HepG2 (cell line): ENCODE results near the gene KIRREL3. TPM values are rescaled to one million over a fixed set of nuclear protein-coding genes. Genes with fewer than 3 reads are reported as not detected.

Experiments used
- ATAC-seq: fragments of 200-7000 bp; cut with Tn5 transposase; 3 replicates; pipeline ENCODE4 v1.9.1; 2020; ENCODE audit warnings: mild to moderate bottlenecking, moderate library complexity
- BruUV-seq: library from RNA; stranded (reverse); fragments of 400-500 nt; replicated peaks from 2 replicates; lab custom pipeline; 2021; lab: Mats Ljungman, UMichigan
- CTCF ChIA-PET: fragments of 300-600 bp; formaldehyde crosslinking; extraction: SDS; loops from one replicate; lab custom pipeline; 2021; ENCODE audit warnings: low total read pairs, inconsistent platforms, low intra/inter-chr PET ratio; lab: Yijun Ruan, JAX
- POLR2A ChIA-PET: fragments of 350-600 bp; sonication (Branson Sonifier 250); formaldehyde crosslinking; loops from one replicate; lab custom pipeline; 2020; ENCODE audit warnings: antibody characterized with exemption, inconsistent platforms; lab: Yijun Ruan, JAX
- DNase-seq: peaks from one replicate; pipeline ENCODE4 v3.0.0-alpha.2; 2015; ENCODE audit warnings: low spot score
- FAIRE-seq: peaks from 3 replicates; lab custom pipeline; 2011; peaks lifted over from hg19 to GRCh38; lab: Jason Lieb, UNC
- H2AFZ ChIP-seq: one replicate; pipeline ENCODE4 v1.6.1; 2011; ENCODE audit warnings: low read length, inconsistent platforms
- H3K27ac ChIP-seq: fragments of 300-600 bp; 3 replicates; pipeline ENCODE4 v1.8.0; 2011; ENCODE audit warnings: mixed run types, mild to moderate bottlenecking, mixed read lengths, low read length, inconsistent platforms; ENCODE audit not compliant: insufficient read depth; ENCODE audit errors: extremely low read length
- H3K27me3 ChIP-seq, 2 experiments: fragments of 200-600 bp in 1 of 2; 2 replicates in 1 of 2; 3 replicates in 1 of 2; pipeline versions ENCODE4 v1.6.0 to v1.8.0; 2011; ENCODE audit warnings: low read length in 2 of 2, mild to moderate bottlenecking in 2 of 2, moderate library complexity in 2 of 2, inconsistent platforms in 1 of 2; ENCODE audit not compliant: insufficient read depth in 2 of 2, control insufficient read depth in 1 of 2
- H3K36me3 ChIP-seq, 2 experiments: fragments of 200-600 bp in 1 of 2; replicated peaks in 1 of 2; 2 replicates in 1 of 2; 3 replicates in 1 of 2; pipeline versions ENCODE4 v1.5.1 to v1.8.0; 2011; ENCODE audit warnings: low read length in 2 of 2, inconsistent platforms in 1 of 2; ENCODE audit not compliant: insufficient read depth in 2 of 2, control insufficient read depth in 1 of 2
- H3K4me1 ChIP-seq: 2 replicates; pipeline ENCODE4 v1.5.1; 2012; ENCODE audit warnings: low read length, inconsistent platforms; ENCODE audit not compliant: insufficient read depth
- H3K4me2 ChIP-seq: 2 replicates; pipeline ENCODE4 v1.6.0; 2011; ENCODE audit warnings: low read depth, low read length, inconsistent platforms
- H3K4me3 ChIP-seq, 3 experiments: fragments of 200-600 bp in 1 of 3; sonication (generic), shearing (Covaris generic) in 1 of 3; replicated peaks in 1 of 3; 2 replicates each; pipeline ENCODE4 v1.5.1; 2011 to 2016; ENCODE audit warnings: low read length in 3 of 3, inconsistent platforms in 2 of 3, low read depth in 2 of 3, mild to moderate bottlenecking in 2 of 3, control low read depth in 1 of 3, mixed read lengths in 1 of 3; ENCODE audit not compliant: insufficient read depth in 1 of 3
- H3K79me2 ChIP-seq: one replicate; pipeline ENCODE4 v1.6.1; 2011; ENCODE audit warnings: low read length, inconsistent platforms; ENCODE audit not compliant: insufficient read depth
- H3K9ac ChIP-seq: 2 replicates; pipeline ENCODE4 v1.6.0; 2011; ENCODE audit warnings: mild to moderate bottlenecking, low read depth, low read length, inconsistent platforms; ENCODE audit not compliant: insufficient read depth
- H3K9me3 ChIP-seq: 2 replicates; pipeline ENCODE4 v1.5.1; 2012; ENCODE audit warnings: mild to moderate bottlenecking, low read length
- H4K20me1 ChIP-seq: 2 replicates; pipeline ENCODE4 v1.6.0; 2011; ENCODE audit warnings: inconsistent platforms, mild to moderate bottlenecking, low read length, moderate library complexity; ENCODE audit not compliant: insufficient read depth
- NCOA2 ChIP-seq: sonication (generic); formaldehyde crosslinking; IDR thresholded peaks from 2 replicates; pipeline ENCODE4 v1.8.0; 2022; ENCODE audit warnings: inconsistent platforms
- XBP1 ChIP-seq: sonication (generic); formaldehyde crosslinking; IDR thresholded peaks from 2 replicates; pipeline ENCODE4 v1.5.0; 2020; ENCODE audit warnings: missing genetic modification reagents
- WGBS: methylation state at CpG from one replicate; pipeline ENCODE4 v1.1.6; 2017; ENCODE audit warnings: low lambda C conversion rate; 5-methylcytosine and 5-hydroxymethylcytosine counted together
- in situ Hi-C: cut with HindIII; loops from 2 replicates; pipeline ENCODE4 v1.10.0; 2017; ENCODE audit warnings: low pct_unique_long_range_greater_than_20kb; ENCODE audit not compliant: extremely low pct_ligation_motif_present
- intact Hi-C: fragments of 100-400 bp; cut with micrococcal nuclease; formaldehyde crosslinking; loops from one replicate; pipeline ENCODE4 v1.10.0; 2022; ENCODE audit not compliant: unreplicated experiment
- polyA plus RNA-seq, 8 experiments: library from polyadenylated mRNA; depleted of rRNA in 3 of 8; stranded (reverse) in 7 of 8; unstranded in 1 of 8; fragments of >200 nt; fragmentation: Illumina TruSeq in 4 of 8; extraction: Trizol in 4 of 8; gene quantifications; 2 replicates each; pipeline versions ENCODE4 v1.2.1 to v1.2.3, GENCODE V29; 2011 to 2016; ENCODE audit warnings: low read depth in 4 of 8, missing spikeins in 1 of 8, mixed read lengths in 1 of 8; ENCODE audit not compliant: insufficient read depth in 1 of 8
- total RNA-seq, 5 experiments: library from RNA; depleted of rRNA; stranded (reverse); fragments of >200 nt; fragmentation: Illumina TruSeq; extraction: Trizol; gene quantifications; 2 replicates each; pipeline ENCODE4 v1.2.3, GENCODE V29; 2016; ENCODE audit warnings: low read depth in 1 of 5
- TF ChIP-seq, protein P1 (sequence below): sonication (generic); formaldehyde crosslinking; IDR thresholded peaks from 2 replicates; pipeline ENCODE4 v1.8.0; 2022; ENCODE audit warnings: missing genetic modification reagents, mild to moderate bottlenecking, moderate library complexity, borderline replicate concordance
- TF ChIP-seq, protein P2 (sequence below): sonication (generic); formaldehyde crosslinking; IDR thresholded peaks from 2 replicates; pipeline ENCODE4 v1.5.1; 2020; ENCODE audit warnings: missing genetic modification reagents, mild to moderate bottlenecking, borderline replicate concordance

The KIRREL3 gene
- total and polyA plus RNA-seq, 2 of the 13 experiments (the other 11 are each of a cell fraction or from before 2014, with no cell fraction given), result not detected

DNA sequence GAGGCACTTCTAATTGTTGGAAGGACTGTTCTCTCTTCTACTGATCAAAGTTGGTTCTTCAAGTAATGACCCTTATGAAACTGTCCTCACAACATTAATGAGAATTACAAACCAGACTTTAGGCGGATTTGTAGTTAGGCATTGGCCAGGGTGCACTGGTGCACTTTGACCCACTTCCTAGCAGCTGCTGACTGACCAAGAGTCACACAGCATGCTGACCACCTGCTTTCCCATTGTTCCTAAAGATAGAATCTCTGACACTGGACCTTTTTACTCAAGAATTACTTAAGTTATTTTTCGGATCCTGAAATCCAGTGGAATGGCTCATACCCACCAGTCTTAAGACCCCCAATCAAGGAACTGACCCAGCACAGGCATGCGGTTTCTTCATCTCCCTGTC, 381.1 kb downstream of the KIRREL3 start (continued):
- TF ChIP-seq, protein P1, sequence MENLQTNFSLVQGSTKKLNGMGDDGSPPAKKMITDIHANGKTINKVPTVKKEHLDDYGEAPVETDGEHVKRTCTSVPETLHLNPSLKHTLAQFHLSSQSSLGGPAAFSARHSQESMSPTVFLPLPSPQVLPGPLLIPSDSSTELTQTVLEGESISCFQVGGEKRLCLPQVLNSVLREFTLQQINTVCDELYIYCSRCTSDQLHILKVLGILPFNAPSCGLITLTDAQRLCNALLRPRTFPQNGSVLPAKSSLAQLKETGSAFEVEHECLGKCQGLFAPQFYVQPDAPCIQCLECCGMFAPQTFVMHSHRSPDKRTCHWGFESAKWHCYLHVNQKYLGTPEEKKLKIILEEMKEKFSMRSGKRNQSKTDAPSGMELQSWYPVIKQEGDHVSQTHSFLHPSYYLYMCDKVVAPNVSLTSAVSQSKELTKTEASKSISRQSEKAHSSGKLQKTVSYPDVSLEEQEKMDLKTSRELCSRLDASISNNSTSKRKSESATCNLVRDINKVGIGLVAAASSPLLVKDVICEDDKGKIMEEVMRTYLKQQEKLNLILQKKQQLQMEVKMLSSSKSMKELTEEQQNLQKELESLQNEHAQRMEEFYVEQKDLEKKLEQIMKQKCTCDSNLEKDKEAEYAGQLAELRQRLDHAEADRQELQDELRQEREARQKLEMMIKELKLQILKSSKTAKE (CRISPR knock-in tag), result no peak
- TF ChIP-seq, protein P2, sequence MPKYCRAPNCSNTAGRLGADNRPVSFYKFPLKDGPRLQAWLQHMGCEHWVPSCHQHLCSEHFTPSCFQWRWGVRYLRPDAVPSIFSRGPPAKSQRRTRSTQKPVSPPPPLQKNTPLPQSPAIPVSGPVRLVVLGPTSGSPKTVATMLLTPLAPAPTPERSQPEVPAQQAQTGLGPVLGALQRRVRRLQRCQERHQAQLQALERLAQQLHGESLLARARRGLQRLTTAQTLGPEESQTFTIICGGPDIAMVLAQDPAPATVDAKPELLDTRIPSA (CRISPR knock-in tag), result no peak
- no peak for TF ChIP-seq XBP1 (CRISPR knock-in tag)

- in situ Hi-C loops (no loop called here), intact Hi-C loops (no loop called here)
- Histone ChIP-seq H2AFZ (no peak overlapping the region), H3K27ac (no peak overlapping the region), H3K9ac (no peak overlapping the region), H4K20me1 (no peaks in the 10 kb centered on the region), H3K4me2 (no peak overlapping the region), H3K27me3 (peaks cover 0 to 7% of the 10 kb centered on the region in 2 experiments; a peak in 1 of 5 replicates), H3K4me3 (no peak overlapping the region), H3K79me2 (no peaks in the 10 kb centered on the region), H3K4me1 (no peaks in the 10 kb centered on the region), H3K36me3 (no peaks in the 10 kb centered on the region), H3K9me3 (no peaks in the 10 kb centered on the region)
- no peak for TF ChIP-seq NCOA2 (CRISPR knock-in tag)
- FAIRE-seq (no peak), DNase-seq (no peak), ATAC-seq (no peak)
- 47% methylated on average over 9 of the region's 11 CpGs for WGBS
- ChIA-PET POLR2A (no interaction called here), CTCF (no interaction called here)
- BruUV-seq, result no TSS peak
Measured at GRCh38 chr11:126615845-126616244, 384.7 kb downstream of the KIRREL3 start.
